ENCODE results near the gene EXOC6B.

GRCh38 chr2:72612614-72613160 lies 213.1 kb downstream of the EXOC6B start:
- no peak for TF ChIP-seq CTCF (IDR thresholded peaks at IDR 0.05)
- no peak for TF ChIP-seq POLR2A (IDR thresholded peaks at IDR 0.05)
- no peak for TF ChIP-seq POLR2AphosphoS5 (IDR thresholded peaks at IDR 0.05)
- TF ChIP-seq EP300 (IDR thresholded peaks at IDR 0.05): no peak

Data from stomach (tissue), 4 donors.